GM12878 (cell line): ENCODE measurements around the gene XAGE1B. TPM values are rescaled to one million over a fixed set of nuclear protein-coding genes. Genes with fewer than 3 reads are reported as not detected.
"Not testable (repeated sequence)": the region's sequence is repeated elsewhere in the genome, so short reads cannot be mapped to it uniquely, and the experiment has no call there.

Source experiments
- ATAC-seq: fragments of 200-7000 bp; cut with Tn5 transposase; 3 replicates; pipeline ENCODE4 v1.9.1; 2020; ENCODE audit warnings: mild to moderate bottlenecking, moderate library complexity
- BruUV-seq: library from RNA; stranded (reverse); fragments of 400-500 nt; replicated peaks from 2 replicates; lab custom pipeline; 2021; lab: Mats Ljungman, UMichigan
- CTCF ChIA-PET: fragments of 300-600 bp; sonication (Branson Sonifier 250); formaldehyde crosslinking; extraction: SDS; loops from one replicate; lab custom pipeline; 2021; ENCODE audit warnings: inconsistent platforms; lab: Yijun Ruan, JAX
- POLR2A ChIA-PET: fragments of 350-600 bp; formaldehyde crosslinking; extraction: SDS; loops from one replicate; lab custom pipeline; 2021; ENCODE audit warnings: inconsistent platforms; lab: Charles Lee
- RAD21 ChIA-PET: fragments of 300-600 bp; sonication (Branson Sonifier 250); formaldehyde crosslinking; loops from one replicate; lab custom pipeline; 2023; ENCODE audit warnings: antibody characterized with exemption; ENCODE audit not compliant: unreplicated experiment; lab: Charles Lee
- SMC1A ChIA-PET: fragments of 300-600 bp; sonication (Branson Sonifier 250); formaldehyde crosslinking; loops from one replicate; lab custom pipeline; 2023; ENCODE audit not compliant: unreplicated experiment, uncharacterized antibody; lab: Charles Lee
- DNase-seq: peaks from one replicate; pipeline ENCODE4 v3.0.0-alpha.2; 2011; ENCODE audit warnings: low read depth, low spot score
- FAIRE-seq: peaks from 3 replicates; lab custom pipeline; 2011; peaks lifted over from hg19 to GRCh38; lab: Jason Lieb, UNC
- H2AFZ ChIP-seq: 2 replicates; pipeline ENCODE4 v1.6.0; 2011; ENCODE audit warnings: low read depth, low read length, control low read depth; ENCODE audit not compliant: control insufficient read depth
- H3K27ac ChIP-seq: 2 replicates; pipeline ENCODE4 v1.5.1; 2011; ENCODE audit warnings: control low read depth; ENCODE audit not compliant: control insufficient read depth, insufficient read depth
- H3K27me3 ChIP-seq, 2 experiments: replicated peaks in 1 of 2; 2 replicates each; pipeline versions ENCODE4 v1.6.0 to v1.6.1; 2011; ENCODE audit warnings: low read length in 1 of 2; ENCODE audit not compliant: control insufficient read depth in 2 of 2, insufficient read depth in 2 of 2
- H3K36me3 ChIP-seq, 2 experiments: 2 replicates each; pipeline ENCODE4 v1.5.1; 2011; ENCODE audit warnings: low read length in 1 of 2; ENCODE audit not compliant: control insufficient read depth in 2 of 2, insufficient read depth in 2 of 2
- H3K4me1 ChIP-seq: 2 replicates; pipeline ENCODE4 v1.6.1; 2011; ENCODE audit warnings: mild to moderate bottlenecking, low read length, moderate library complexity, mixed read lengths; ENCODE audit not compliant: control insufficient read depth, insufficient read depth
- H3K4me2 ChIP-seq: 2 replicates; pipeline ENCODE4 v1.6.0; 2011; ENCODE audit warnings: control low read depth; ENCODE audit not compliant: control insufficient read depth, insufficient read depth
- H3K4me3 ChIP-seq: fragments of 200-600 bp; sonication (generic); 2 replicates; pipeline ENCODE4 v1.5.1; 2016
- H3K79me2 ChIP-seq: 2 replicates; pipeline ENCODE4 v1.6.0; 2011; ENCODE audit warnings: low read length; ENCODE audit not compliant: control insufficient read depth, insufficient read depth
- H3K9ac ChIP-seq: 2 replicates; pipeline ENCODE4 v1.8.0; 2011; ENCODE audit warnings: low read length, control low read depth, mixed read lengths; ENCODE audit not compliant: control insufficient read depth, insufficient read depth
- H3K9me3 ChIP-seq: replicated peaks from 3 replicates; pipeline ENCODE4 v1.5.1; 2011; ENCODE audit warnings: mild to moderate bottlenecking, low read length; ENCODE audit not compliant: control insufficient read depth, insufficient read depth
- H4K20me1 ChIP-seq: 2 replicates; pipeline ENCODE4 v1.6.0; 2011; ENCODE audit not compliant: control insufficient read depth, insufficient read depth
- WGBS: methylation state at CpG from one replicate; pipeline ENCODE4 v1.1.6; 2016; ENCODE audit warnings: low lambda C conversion rate; ENCODE audit not compliant: insufficient replicate concordance, insufficient coverage; ENCODE audit errors: missing lambda C conversion rate; 5-methylcytosine and 5-hydroxymethylcytosine counted together
- in situ Hi-C: fragments of 300-500 bp; cut with MboI; formaldehyde crosslinking; loops from 9 replicates; pipeline ENCODE4 v1.14.3; 2018; ENCODE audit warnings: mixed read lengths
- intact Hi-C: fragments of 100-400 bp; cut with micrococcal nuclease; formaldehyde crosslinking; loops from one replicate; pipeline ENCODE4 v1.14.2; 2022; ENCODE audit not compliant: unreplicated experiment
- polyA plus RNA-seq, 11 experiments: library from polyadenylated mRNA; depleted of rRNA in 4 of 11; unstranded in 6 of 11; stranded (reverse) in 5 of 11; fragments of >200 nt; fragmentation: Nextera tagmentation in 4 of 11; fragmentation: Illumina TruSeq in 1 of 11; extraction: Ambion mirVana in 4 of 11; extraction: Trizol in 1 of 11; gene quantifications; 1 replicate in 1 of 11; 2 replicates in 10 of 11; pipeline versions ENCODE4 v1.2.1 to v1.2.3, GENCODE V29; 2011 to 2016; ENCODE audit warnings: inconsistent platforms in 2 of 11, missing spikeins in 2 of 11, low read depth in 1 of 11
- total RNA-seq, 4 experiments: library from RNA; depleted of rRNA in 3 of 4; stranded (reverse); fragments of >200 nt in 3 of 4; fragmentation: Illumina TruSeq in 1 of 4; extraction: Trizol in 1 of 4; gene quantifications; 2 replicates each; pipeline versions ENCODE4 v1.2.1 to v1.2.3, GENCODE V29; 2013 to 2021

The XAGE1B gene
- total and polyA plus RNA-seq, 10 of the 15 experiments (the other 5 are each of a cell fraction or from before 2014, with no cell fraction given): not detected

- WGBS: no CpG with 5 or more reads among the region's 27 CpGs
- BruUV-seq, intact Hi-C loops, H3K27me3 ChIP-seq, CTCF ChIA-PET, RAD21 ChIA-PET, POLR2A ChIA-PET, H3K4me3 ChIP-seq, H3K79me2 ChIP-seq, H3K9me3 ChIP-seq, H4K20me1 ChIP-seq, H2AFZ ChIP-seq, SMC1A ChIA-PET, FAIRE-seq, H3K9ac ChIP-seq, H3K27ac ChIP-seq, H3K36me3 ChIP-seq, H3K4me2 ChIP-seq, ATAC-seq, DNase-seq, in situ Hi-C loops, H3K4me1 ChIP-seq: not testable (repeated sequence)
Observed at GRCh38 chrX:52516110-52516986, 515 bp downstream of the XAGE1B start.

DNA sequence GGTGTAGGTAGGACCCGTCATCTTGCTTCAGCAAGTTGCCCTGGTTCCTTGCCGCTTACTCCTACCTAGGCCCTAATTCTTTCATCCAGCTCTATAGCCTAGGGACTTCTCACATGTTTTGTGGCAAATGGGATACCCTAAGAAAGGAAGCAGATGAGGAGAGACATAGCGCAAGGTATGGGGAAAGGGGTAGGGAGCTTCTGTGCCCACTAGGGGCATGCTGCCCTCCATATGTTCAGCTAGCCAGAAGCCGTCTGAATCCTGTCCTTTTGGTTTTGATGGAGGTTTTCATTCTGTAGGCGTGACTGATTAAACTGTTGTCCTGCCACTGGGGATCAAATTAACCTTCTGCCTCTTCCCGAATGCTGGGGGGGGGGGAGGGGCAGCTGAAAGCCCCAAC is 5.7 kb downstream of the XAGE1B start:
- H3K79me2 ChIP-seq, H3K27ac ChIP-seq, DNase-seq, H3K4me2 ChIP-seq, H3K36me3 ChIP-seq, H3K4me3 ChIP-seq, H2AFZ ChIP-seq, FAIRE-seq, in situ Hi-C loops, BruUV-seq, CTCF ChIA-PET, H3K4me1 ChIP-seq, H3K9me3 ChIP-seq, H4K20me1 ChIP-seq, H3K9ac ChIP-seq, SMC1A ChIA-PET, POLR2A ChIA-PET, RAD21 ChIA-PET, H3K27me3 ChIP-seq, intact Hi-C loops: not testable (repeated sequence)
- 0 out of 3 replicates have a peak, but pooled peaks have one; percentile 32 for ATAC-seq
- no CpG with 5 or more reads among the region's 6 CpGs for WGBS
